ENCODE results near the gene CCL4.
"Not testable (repeated sequence)": the region's sequence is repeated elsewhere in the genome, so short reads cannot be mapped to it uniquely, and the experiment has no call there.

Gene CCL4

GRCh38 chr17:36106493-36106835 lies 2.8 kb downstream of the CCL4 start:
- no peak for TF ChIP-seq CTCF (IDR thresholded peaks at IDR 0.05; ENCODE audit: poor library complexity, severe bottlenecking)
- no peak for ATAC-seq (ENCODE audit: low read depth)
- H3K9me3 ChIP-seq (ENCODE audit: severe bottlenecking) = no peaks in the 10 kb centered on the region
- H3K27me3 ChIP-seq (ENCODE audit: insufficient read depth, poor library complexity, severe bottlenecking) = peaks cover 5% of the 10 kb centered on the region
- H3K4me1 ChIP-seq (ENCODE audit: insufficient read depth, poor library complexity, severe bottlenecking) = no peaks in the 10 kb centered on the region
- H3K36me3 ChIP-seq (ENCODE audit: low read depth) = no peaks in the 10 kb centered on the region
- H3K27ac ChIP-seq (ENCODE audit: poor library complexity, severe bottlenecking) = no peak overlapping the region
- no peak overlapping the region for H3K4me3 ChIP-seq (ENCODE audit: severe bottlenecking)
- no peak for DNase-seq (ENCODE audit: low spot score)

- Histone ChIP-seq H3K27me3 (ENCODE audit: insufficient read depth, poor library complexity, severe bottlenecking) (peaks cover 6% of the 10 kb centered on the region), H3K36me3 (ENCODE audit: low read depth) (no peaks in the 10 kb centered on the region), H3K4me3 (ENCODE audit: severe bottlenecking) (no peak overlapping the region), H3K9me3 (ENCODE audit: severe bottlenecking) (no peaks in the 10 kb centered on the region), H3K4me1 (ENCODE audit: insufficient read depth, poor library complexity, severe bottlenecking) (no peaks in the 10 kb centered on the region), H3K27ac (ENCODE audit: poor library complexity, severe bottlenecking) (no peak overlapping the region)
- no peak for TF ChIP-seq CTCF (IDR thresholded peaks at IDR 0.05; ENCODE audit: poor library complexity, severe bottlenecking)
- DNase-seq (ENCODE audit: low spot score) = no peak
- no peak for ATAC-seq (ENCODE audit: low read depth)
Observed at GRCh38 chr17:36107660-36108059, 4.0 kb downstream of the CCL4 start.

- not testable (repeated sequence) for H3K27ac ChIP-seq (ENCODE audit: poor library complexity, severe bottlenecking); H3K4me3 ChIP-seq (ENCODE audit: severe bottlenecking); ATAC-seq (ENCODE audit: low read depth); H3K36me3 ChIP-seq (ENCODE audit: low read depth); H3K27me3 ChIP-seq (ENCODE audit: insufficient read depth, poor library complexity, severe bottlenecking); H3K4me1 ChIP-seq (ENCODE audit: insufficient read depth, poor library complexity, severe bottlenecking); H3K9me3 ChIP-seq (ENCODE audit: severe bottlenecking); DNase-seq (ENCODE audit: low spot score)
Observed at GRCh38 chr17:36108265-36108664, 4.6 kb downstream of the CCL4 start.

- no peaks in the 10 kb centered on the region for H3K36me3 ChIP-seq (ENCODE audit: low read depth)
- no peak for TF ChIP-seq CTCF (IDR thresholded peaks at IDR 0.05; ENCODE audit: poor library complexity, severe bottlenecking)
- peaks cover 6% of the 10 kb centered on the region for H3K27me3 ChIP-seq (ENCODE audit: insufficient read depth, poor library complexity, severe bottlenecking)
- no peak overlapping the region for H3K4me3 ChIP-seq (ENCODE audit: severe bottlenecking)
- no peaks in the 10 kb centered on the region for H3K9me3 ChIP-seq (ENCODE audit: severe bottlenecking)
- H3K27ac ChIP-seq (ENCODE audit: poor library complexity, severe bottlenecking) = no peak overlapping the region
- H3K4me1 ChIP-seq (ENCODE audit: insufficient read depth, poor library complexity, severe bottlenecking) = no peaks in the 10 kb centered on the region
- no peak for ATAC-seq (ENCODE audit: low read depth)
- DNase-seq (ENCODE audit: low spot score) = no peak
Observed at GRCh38 chr17:36111068-36111490, 7.5 kb downstream of the CCL4 start.

DNA sequence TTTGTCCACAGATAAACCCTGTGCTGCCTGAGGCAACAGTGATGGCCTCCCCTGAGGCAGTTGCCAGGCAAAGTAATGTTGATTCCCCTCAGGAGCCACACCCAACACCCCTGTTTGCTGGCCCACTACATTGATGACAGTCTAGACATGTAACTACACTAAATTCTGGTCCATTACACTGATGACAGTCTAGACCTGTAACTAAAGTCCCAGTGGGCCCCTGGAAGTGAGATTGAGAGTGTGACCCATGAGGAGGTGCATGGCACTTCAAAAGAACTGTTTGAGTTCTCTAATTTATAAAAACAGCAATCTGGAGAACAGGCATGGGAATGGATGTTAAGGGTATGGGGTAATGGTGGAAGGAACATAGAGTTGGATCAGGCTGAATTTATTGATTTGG lies 8.9 kb downstream of the CCL4 start:
- no peaks in the 10 kb centered on the region for H3K9me3 ChIP-seq (ENCODE audit: severe bottlenecking)
- ATAC-seq (ENCODE audit: low read depth) (no peak), DNase-seq (ENCODE audit: low spot score) (no peak)
- H3K4me3 ChIP-seq (ENCODE audit: severe bottlenecking) = no peak overlapping the region
- no peaks in the 10 kb centered on the region for H3K36me3 ChIP-seq (ENCODE audit: low read depth)
- no peaks in the 10 kb centered on the region for H3K4me1 ChIP-seq (ENCODE audit: insufficient read depth, poor library complexity, severe bottlenecking)
- no peak for TF ChIP-seq CTCF (IDR thresholded peaks at IDR 0.05; ENCODE audit: poor library complexity, severe bottlenecking)
- no peak overlapping the region for H3K27ac ChIP-seq (ENCODE audit: poor library complexity, severe bottlenecking)
- H3K27me3 ChIP-seq (ENCODE audit: insufficient read depth, poor library complexity, severe bottlenecking) = peaks cover 6% of the 10 kb centered on the region

GRCh38 chr17:36113131-36113530 lies 9.5 kb downstream of the CCL4 start:
- H3K27ac ChIP-seq (ENCODE audit: poor library complexity, severe bottlenecking); DNase-seq (ENCODE audit: low spot score); ATAC-seq (ENCODE audit: low read depth); H3K4me3 ChIP-seq (ENCODE audit: severe bottlenecking); H3K27me3 ChIP-seq (ENCODE audit: insufficient read depth, poor library complexity, severe bottlenecking); H3K4me1 ChIP-seq (ENCODE audit: insufficient read depth, poor library complexity, severe bottlenecking); H3K36me3 ChIP-seq (ENCODE audit: low read depth); H3K9me3 ChIP-seq (ENCODE audit: severe bottlenecking): not testable (repeated sequence)

GRCh38 chr17:36114971-36115648 lies 11.5 kb downstream of the CCL4 start:
- not testable (repeated sequence) for H3K4me3 ChIP-seq (ENCODE audit: severe bottlenecking); H3K9me3 ChIP-seq (ENCODE audit: severe bottlenecking); H3K27me3 ChIP-seq (ENCODE audit: insufficient read depth, poor library complexity, severe bottlenecking); H3K4me1 ChIP-seq (ENCODE audit: insufficient read depth, poor library complexity, severe bottlenecking); H3K36me3 ChIP-seq (ENCODE audit: low read depth); H3K27ac ChIP-seq (ENCODE audit: poor library complexity, severe bottlenecking); ATAC-seq (ENCODE audit: low read depth); DNase-seq (ENCODE audit: low spot score)

- not testable (repeated sequence) for H3K27me3 ChIP-seq (ENCODE audit: insufficient read depth, poor library complexity, severe bottlenecking); H3K27ac ChIP-seq (ENCODE audit: poor library complexity, severe bottlenecking); H3K9me3 ChIP-seq (ENCODE audit: severe bottlenecking); DNase-seq (ENCODE audit: low spot score); H3K36me3 ChIP-seq (ENCODE audit: low read depth); ATAC-seq (ENCODE audit: low read depth); H3K4me3 ChIP-seq (ENCODE audit: severe bottlenecking); H3K4me1 ChIP-seq (ENCODE audit: insufficient read depth, poor library complexity, severe bottlenecking)
Observed at GRCh38 chr17:36115649-36115977, 12.0 kb downstream of the CCL4 start.

Measured in RWPE2 (cell line).